ENCODE data around the gene ACP4. TPM values are rescaled to one million over a fixed set of nuclear protein-coding genes. Genes with fewer than 3 reads are reported as not detected.
A peak's percentile ranks its signal among the peaks of the same experiment; 100 is the strongest.
"Not testable (repeated sequence)": the region's sequence is repeated elsewhere in the genome, so short reads cannot be mapped to it uniquely, and the experiment has no call there.

Gene ACP4
- total RNA-seq, 1 donor from 2014 or later = not detected

DNA sequence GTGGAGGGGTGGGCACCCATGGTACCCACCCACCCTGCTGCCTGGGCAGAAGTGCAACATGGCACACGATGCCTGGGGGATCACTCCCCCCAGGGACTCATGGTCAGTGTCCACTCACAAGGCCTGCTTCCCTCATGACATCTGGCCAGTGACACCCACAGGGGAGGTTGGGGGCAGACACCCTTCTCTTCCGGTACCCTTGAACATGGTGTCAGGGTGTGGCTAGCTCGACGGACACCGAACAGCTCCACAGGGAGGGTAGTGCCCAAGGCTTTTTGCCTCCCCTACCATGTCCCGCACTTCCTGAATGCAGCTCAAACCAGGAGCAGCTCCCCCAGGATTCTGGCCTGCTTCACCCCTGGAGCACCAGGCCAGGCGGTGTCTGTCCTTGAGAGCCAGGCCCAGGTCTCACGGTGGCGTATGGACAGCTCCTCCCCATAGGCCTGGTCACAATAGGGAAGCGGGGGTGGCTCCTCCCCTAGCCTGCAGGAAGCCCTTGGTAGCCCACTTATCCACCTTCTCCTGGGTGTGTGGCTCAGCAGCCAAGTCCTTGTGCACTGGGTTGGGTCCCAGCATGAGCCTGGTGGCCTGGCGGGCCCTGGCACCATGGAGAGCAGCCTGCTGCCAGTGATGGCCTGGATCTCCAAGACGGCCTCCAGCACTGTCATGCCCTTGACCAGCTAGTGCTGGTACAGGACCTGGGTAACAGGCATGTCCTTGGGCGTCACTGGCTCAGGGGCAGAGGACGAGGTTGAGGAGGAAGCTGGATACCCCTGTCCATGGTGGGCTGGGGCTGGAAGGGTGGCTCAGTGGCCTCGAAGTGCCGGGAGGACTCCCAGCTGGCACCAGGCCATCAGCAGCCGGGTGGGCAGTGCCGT is 7.8 kb downstream of the ACP4 start:
- ATAC-seq = no peak

DNA sequence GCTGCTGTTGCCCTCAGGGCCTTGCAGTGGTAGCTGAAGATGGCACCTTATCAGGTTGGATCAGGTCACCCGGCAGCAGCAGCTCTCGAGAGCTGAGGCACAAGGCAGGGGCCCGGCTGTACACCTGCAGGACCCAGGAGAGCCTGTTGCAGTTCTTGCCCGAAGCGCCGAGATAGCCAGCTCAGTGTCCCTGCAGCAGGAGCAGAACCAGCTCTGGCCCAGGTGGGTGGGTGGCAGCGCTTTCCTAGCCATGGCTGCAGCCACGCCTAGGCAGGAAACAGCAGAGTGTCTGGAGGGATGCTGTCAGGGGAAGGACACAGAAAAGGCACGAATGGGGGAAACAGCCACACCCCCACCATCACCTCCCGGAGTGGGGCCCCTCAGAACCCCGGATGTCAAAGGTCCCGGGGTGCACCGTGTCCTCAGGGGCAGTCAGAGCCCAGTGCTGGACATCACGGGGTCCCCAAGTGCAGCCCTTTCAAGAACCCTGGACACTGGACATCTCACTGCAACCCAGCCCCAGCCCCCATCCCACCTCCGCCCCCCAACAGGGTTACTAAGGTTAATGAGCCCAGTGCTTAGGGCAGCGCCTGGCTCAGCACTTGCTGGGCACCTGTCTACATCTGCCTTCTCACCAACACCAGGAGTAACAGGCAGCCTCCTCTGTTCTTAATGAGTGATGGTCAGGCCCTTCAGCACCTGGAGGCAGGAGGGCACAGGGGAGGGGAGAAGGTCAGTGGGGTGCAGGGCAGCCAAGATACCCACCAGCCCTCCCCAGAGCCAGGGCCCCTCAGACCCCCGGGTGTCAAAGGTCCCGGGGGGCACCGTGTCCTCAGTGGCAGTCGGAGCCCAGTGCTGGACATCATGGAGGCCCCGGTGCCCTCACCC is 8.7 kb downstream of the ACP4 start:
- ATAC-seq = no peak

DNA sequence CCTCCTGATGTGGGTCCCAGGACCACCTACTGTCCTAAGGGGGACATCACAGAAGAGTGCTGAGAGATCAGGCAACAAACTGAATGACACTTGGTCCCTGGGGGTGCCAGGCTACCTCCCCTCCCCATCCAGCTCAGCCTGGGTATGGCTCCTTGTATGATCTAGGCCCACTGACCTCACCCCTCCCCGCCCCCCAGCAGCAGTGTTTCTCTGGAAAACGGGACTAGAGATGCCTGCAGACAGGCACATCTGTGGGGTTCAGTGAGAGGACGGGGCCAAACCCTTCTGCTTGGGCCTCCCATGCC is 9.3 kb downstream of the ACP4 start:
- no peak for ATAC-seq

- no peak for ATAC-seq
Measured at GRCh38 chr19:50801107-50801506, 10.9 kb downstream of the ACP4 start.

DNA sequence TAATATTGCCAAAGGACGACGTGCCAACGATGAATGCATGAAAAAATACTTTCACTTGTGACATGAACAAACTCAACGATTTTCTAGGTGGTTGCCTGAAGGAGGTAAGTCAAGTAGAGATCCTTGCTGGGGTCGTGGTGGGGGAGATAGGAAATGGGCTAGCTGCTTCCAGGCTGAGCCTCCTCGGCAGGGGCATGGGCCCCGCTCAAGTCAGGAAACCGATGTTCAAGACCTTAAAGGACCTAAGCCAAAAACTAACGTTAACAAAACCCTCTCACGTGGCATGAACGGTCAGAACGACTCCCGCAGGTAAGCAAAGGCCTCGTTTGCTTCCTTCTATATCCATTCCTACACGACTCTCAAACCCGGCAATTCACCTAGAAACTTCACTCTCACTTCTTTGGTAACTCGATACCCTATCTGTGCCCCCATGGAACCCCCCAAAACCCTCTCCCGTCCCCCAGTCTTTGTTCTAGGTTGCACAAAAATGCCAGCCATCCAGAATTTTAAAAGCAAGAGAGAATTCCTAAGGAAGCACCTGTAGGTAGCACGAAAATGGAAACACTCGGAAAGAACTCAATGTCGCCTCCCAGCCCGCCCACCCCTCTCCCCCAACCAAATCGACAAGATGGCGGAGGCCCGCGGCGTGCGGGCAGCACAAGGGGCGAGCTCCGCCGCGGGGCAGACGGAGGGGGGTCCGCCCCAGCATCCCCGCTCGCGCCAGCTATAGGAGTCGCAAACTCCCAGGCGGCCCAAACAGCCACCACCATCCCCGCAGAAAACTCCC is 13.6 kb downstream of the ACP4 start:
- peak; percentile 4 for ATAC-seq

- ATAC-seq = peak; percentile 99
Measured at GRCh38 chr19:50804420-50805272, 14.4 kb downstream of the ACP4 start.

- no peak for ATAC-seq
Measured at GRCh38 chr19:50808856-50809255, 18.6 kb downstream of the ACP4 start.

- not testable (repeated sequence) for ATAC-seq
Measured at GRCh38 chr19:50811622-50812238, 21.5 kb downstream of the ACP4 start.

DNA sequence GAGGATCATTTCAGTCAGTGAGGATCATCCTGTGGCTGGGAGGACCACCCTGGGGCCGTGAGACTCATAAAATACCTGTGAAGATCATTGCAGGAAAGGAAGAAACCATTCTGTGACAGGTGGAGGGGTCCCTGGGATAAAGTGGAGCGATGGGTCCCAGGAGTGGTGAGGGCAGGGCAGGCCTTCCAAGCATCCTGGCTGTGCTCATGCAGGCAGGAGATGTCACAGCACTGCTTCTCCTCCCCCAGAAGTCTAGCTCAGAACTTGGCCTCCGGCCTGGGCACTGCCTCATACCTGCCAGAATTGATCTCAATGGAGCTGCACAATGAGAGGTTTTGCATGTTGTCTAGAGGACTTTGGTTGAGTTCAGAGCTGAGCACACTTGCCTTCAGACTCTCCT is 22.3 kb downstream of the ACP4 start:
- ATAC-seq = no peak

GRCh38 chr19:50814883-50815282 is 24.7 kb downstream of the ACP4 start:
- ATAC-seq = no peak

DNA sequence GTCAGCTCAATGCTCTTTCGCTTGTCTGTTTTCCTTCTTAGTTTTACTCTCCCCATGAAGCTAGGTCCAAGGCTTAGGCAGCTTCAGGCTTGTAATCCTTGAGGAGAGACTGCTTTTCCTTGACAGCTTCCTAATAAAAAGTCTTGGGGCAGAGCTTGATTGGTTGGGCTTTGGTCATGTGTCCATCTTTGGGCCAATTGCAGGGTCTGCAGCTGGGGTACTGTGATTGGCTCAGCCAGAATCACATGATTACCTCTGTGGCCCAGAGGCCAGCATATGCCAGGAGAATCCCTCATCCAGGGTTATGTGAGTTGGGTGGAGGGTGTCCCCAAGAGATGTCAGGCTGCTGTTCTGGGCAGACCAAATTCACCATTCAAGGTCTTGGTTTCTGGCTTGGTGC is 25.2 kb downstream of the ACP4 start:
- no peak for ATAC-seq

DNA sequence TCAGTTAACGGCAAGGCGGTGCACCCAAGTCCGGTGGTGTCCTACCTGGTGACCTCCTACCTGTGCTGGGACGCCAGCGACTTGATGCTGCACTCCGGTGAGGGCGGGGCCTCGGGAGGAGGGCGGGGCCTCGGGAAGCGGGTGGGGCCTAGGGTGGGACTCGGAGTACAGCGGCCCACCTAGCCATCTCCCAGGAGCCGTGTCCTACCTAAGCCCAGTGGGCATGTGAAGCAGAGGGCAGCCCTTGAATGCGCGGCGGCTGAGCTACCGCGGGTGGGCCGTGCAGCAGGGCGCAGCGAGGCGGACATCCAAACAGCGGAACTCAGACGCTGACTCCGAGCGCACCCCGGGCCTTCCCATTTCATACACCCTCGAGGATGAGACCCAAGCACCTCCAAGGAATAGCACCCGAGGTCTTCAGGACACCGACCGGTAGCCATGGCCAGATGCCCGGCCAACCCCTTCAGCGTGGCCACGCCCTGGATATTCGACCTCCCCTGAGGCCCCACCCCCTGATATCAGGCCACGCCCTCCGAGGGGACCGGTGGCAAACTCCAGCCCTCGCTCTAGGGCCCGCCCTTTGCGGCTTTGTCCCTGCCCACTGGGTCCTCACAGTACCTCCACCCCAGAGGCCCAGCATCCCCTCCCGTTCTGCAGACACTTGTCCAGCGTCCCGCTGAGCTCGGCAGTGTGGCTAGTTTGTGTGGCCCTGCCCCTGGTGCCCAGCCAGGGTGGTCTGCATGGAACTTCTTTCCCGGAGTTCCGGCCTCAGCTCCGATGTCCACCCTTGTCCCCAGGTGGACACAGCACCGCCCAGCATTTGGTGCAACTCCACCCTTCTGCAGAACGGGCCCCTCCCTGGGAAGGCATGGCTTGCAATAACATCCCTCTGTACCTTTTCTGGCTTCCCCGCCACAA is 28.0 kb downstream of the ACP4 start:
- ATAC-seq = peak; percentile 31

DNA sequence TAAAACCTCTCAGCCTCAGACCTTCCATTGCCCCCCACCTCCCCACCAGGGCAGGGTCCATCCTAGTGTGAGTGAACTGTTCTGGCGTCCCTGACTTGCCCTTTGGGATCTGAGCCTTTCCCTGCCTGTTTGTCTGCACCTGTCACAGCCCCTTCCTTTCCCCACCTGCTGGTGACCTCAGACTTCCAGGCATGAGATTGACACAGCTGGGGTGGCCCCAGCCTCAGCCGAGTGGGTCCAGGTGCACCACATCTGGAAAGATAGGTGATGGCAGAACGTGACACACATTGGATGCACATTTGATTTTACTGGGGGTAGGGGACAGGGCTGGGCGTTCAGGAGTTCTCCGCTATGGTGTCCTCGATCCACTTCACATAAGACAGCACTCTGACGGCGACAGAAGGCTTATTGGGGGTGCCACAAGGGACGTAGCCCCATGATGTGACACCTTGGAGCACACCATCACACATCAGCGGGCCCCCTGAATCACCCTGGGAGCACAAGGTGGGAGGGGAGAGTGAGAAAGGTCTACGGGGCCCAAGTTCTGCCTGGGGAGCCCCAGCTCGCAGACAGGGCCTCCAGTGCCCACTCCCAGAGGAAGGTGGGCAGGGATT is 28.8 kb downstream of the ACP4 start:
- ATAC-seq = no peak

GRCh38 chr19:50819636-50820035 is 29.4 kb downstream of the ACP4 start:
- no peak for ATAC-seq

- ATAC-seq = peak; percentile 25
Measured at GRCh38 chr19:50820086-50820485, 29.9 kb downstream of the ACP4 start.

GRCh38 chr19:50820549-50821247 is 30.5 kb downstream of the ACP4 start:
- ATAC-seq = peak; percentile 14

- no peak for ATAC-seq
Measured at GRCh38 chr19:50821248-50821612, 31.0 kb downstream of the ACP4 start.

DNA sequence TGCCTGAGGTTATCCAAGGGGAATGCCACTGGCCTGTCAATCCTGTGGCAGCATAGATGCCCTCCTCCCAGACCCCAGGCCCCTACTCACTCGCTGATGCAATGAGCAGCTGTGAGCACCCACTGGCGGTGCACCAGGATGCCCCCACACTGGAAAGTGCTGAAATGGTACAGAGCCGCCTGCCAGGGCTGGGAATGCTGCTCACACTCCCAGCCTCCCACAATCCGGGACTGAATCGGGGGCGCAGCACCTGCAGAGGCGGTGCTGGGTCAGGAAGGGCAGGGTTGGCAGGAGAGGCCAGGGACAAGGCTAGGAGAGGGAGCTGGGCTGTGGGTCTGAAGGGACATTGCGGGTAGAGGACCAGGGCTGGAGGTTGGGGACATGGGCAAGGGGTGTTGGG is 31.4 kb downstream of the ACP4 start:
- no peak for ATAC-seq

GRCh38 chr19:50822661-50823208 is 32.5 kb downstream of the ACP4 start:
- ATAC-seq = no peak

Data from esophagus mucosa (tissue), 1 donor.